Endothelial cell of umbilical vein (primary cell): ENCODE measurements around the gene ATF3. TPM values are rescaled to one million over a fixed set of nuclear protein-coding genes. Genes with fewer than 3 reads are reported as not detected.

Experiments
- BruUV-seq: library from RNA; stranded (reverse); fragments of 400-500 nt; replicated peaks from 2 replicates; lab custom pipeline; 2021; lab: Mats Ljungman, UMichigan
- CTCF ChIA-PET: fragments of 300-600, 350-600 bp; sonication (Branson Sonifier 250); formaldehyde crosslinking; loops from one replicate; lab custom pipeline; 2021; ENCODE audit warnings: antibody characterized with exemption, inconsistent platforms; lab: Charles Lee
- POLR2A ChIA-PET: fragments of 300-600, 350-600 bp; sonication (Branson Sonifier 250); formaldehyde crosslinking; loops from one replicate; lab custom pipeline; 2021; ENCODE audit warnings: antibody characterized with exemption, inconsistent platforms; lab: Charles Lee
- DNase-seq: peaks from one replicate; pipeline ENCODE4 v3.0.0-alpha.2; 2011; ENCODE audit warnings: low read depth, low spot score
- FAIRE-seq: peaks from 2 replicates; lab custom pipeline; 2011; peaks lifted over from hg19 to GRCh38; lab: Jason Lieb, UNC
- H2AFZ ChIP-seq: 2 replicates; pipeline ENCODE4 v1.6.0; 2012; ENCODE audit warnings: low read depth, low read length, control low read depth, inconsistent platforms
- H3K27ac ChIP-seq: 2 replicates; pipeline ENCODE4 v1.5.1; 2011; ENCODE audit warnings: low read depth, mild to moderate bottlenecking, control low read depth, low read length, moderate library complexity; ENCODE audit not compliant: insufficient read depth
- H3K27me3 ChIP-seq, 2 experiments: 2 replicates each; pipeline versions ENCODE4 v1.6.0 to v1.6.1; 2011; ENCODE audit warnings: low read length in 2 of 2, mixed read lengths in 1 of 2; ENCODE audit not compliant: control insufficient read depth in 2 of 2, insufficient read depth in 2 of 2
- H3K36me3 ChIP-seq, 2 experiments: 2 replicates in 1 of 2; 3 replicates in 1 of 2; pipeline ENCODE4 v1.5.1; 2011; ENCODE audit warnings: low read length in 2 of 2, mild to moderate bottlenecking in 1 of 2, moderate library complexity in 1 of 2; ENCODE audit not compliant: control insufficient read depth in 2 of 2, insufficient read depth in 2 of 2; ENCODE audit errors: extremely low read depth in 1 of 2
- H3K4me1 ChIP-seq: 3 replicates; pipeline ENCODE4 v1.5.1; 2011; ENCODE audit warnings: mild to moderate bottlenecking, low read length; ENCODE audit not compliant: control insufficient read depth, insufficient read depth; ENCODE audit errors: extremely low read depth
- H3K4me2 ChIP-seq: 2 replicates; pipeline ENCODE4 v1.6.1; 2011; ENCODE audit warnings: low read length, control low read depth, mixed read lengths; ENCODE audit not compliant: insufficient read depth
- H3K4me3 ChIP-seq, 3 experiments: fragments of 200-600 bp in 1 of 3; sonication (generic), shearing (Covaris generic) in 1 of 3; replicated peaks in 1 of 3; 2 replicates each; pipeline ENCODE4 v1.5.1; 2011 to 2016; ENCODE audit warnings: control low read depth in 3 of 3, low read length in 3 of 3, mild to moderate bottlenecking in 2 of 3, inconsistent platforms in 1 of 3, low read depth in 1 of 3, moderate library complexity in 1 of 3; ENCODE audit not compliant: insufficient read depth in 1 of 3
- H3K79me2 ChIP-seq: 2 replicates; pipeline ENCODE4 v1.6.0; 2012; ENCODE audit warnings: low read length, inconsistent platforms; ENCODE audit not compliant: control insufficient read depth, insufficient read depth
- H3K9ac ChIP-seq: replicated peaks from 2 replicates; pipeline ENCODE3; 2011; ENCODE audit warnings: low read length, control low read depth; ENCODE audit not compliant: insufficient read depth; ENCODE audit errors: extremely low read depth
- H3K9me1 ChIP-seq: replicated peaks from 3 replicates; pipeline ENCODE4 v1.6.0; 2011; ENCODE audit warnings: mild to moderate bottlenecking, low read length; ENCODE audit not compliant: control insufficient read depth, insufficient read depth; ENCODE audit errors: extremely low read depth
- H3K9me3 ChIP-seq: replicated peaks from 2 replicates; pipeline ENCODE4 v1.5.1; 2012; ENCODE audit warnings: low read length, inconsistent platforms; ENCODE audit not compliant: control insufficient read depth, insufficient read depth
- H4K20me1 ChIP-seq: replicated peaks from 2 replicates; pipeline ENCODE3; 2011; ENCODE audit warnings: mild to moderate bottlenecking, low read length; ENCODE audit not compliant: control insufficient read depth, insufficient read depth; ENCODE audit errors: extremely low read depth
- EZH2 ChIP-seq: IDR thresholded peaks from 2 replicates; pipeline ENCODE4 v1.6.1; 2012; ENCODE audit warnings: borderline replicate concordance, low read depth, mild to moderate bottlenecking, moderate library complexity, low read length, inconsistent platforms; ENCODE audit not compliant: severe bottlenecking
- FOS ChIP-seq: IDR thresholded peaks from 2 replicates; pipeline ENCODE4 v1.6.1; 2011; ENCODE audit warnings: mild to moderate bottlenecking, low read length, moderate library complexity, borderline replicate concordance; ENCODE audit not compliant: insufficient read depth
- GATA2 ChIP-seq: IDR thresholded peaks from 2 replicates; pipeline ENCODE4 v1.7.0; 2011; ENCODE audit warnings: low read depth, mild to moderate bottlenecking, moderate library complexity, mixed read lengths, low read length; ENCODE audit not compliant: insufficient read length, insufficient read depth
- JUN ChIP-seq: IDR thresholded peaks from 2 replicates; pipeline ENCODE4 v1.6.1; 2011; ENCODE audit warnings: borderline replicate concordance, low read depth; ENCODE audit not compliant: insufficient read length, insufficient read depth
- POLR2AphosphoS5 ChIP-seq: IDR thresholded peaks from 2 replicates; pipeline ENCODE4 v1.6.1; 2012; ENCODE audit warnings: low read depth, mild to moderate bottlenecking, control low read depth, low read length, moderate library complexity; ENCODE audit not compliant: insufficient read depth
- dilution Hi-C: fragments of 300-500 bp; cut with MboI; formaldehyde crosslinking; loops from one replicate; pipeline ENCODE4 v1.15.0; 2019; ENCODE audit warnings: low sequenced_read_pairs; ENCODE audit not compliant: extremely low pct_ligation_motif_present
- intact Hi-C: fragments of 100-400 bp; cut with micrococcal nuclease; formaldehyde crosslinking; loops from one replicate; pipeline ENCODE4 v1.10.0; 2022
- polyA plus RNA-seq, 4 experiments: library from polyadenylated mRNA; depleted of rRNA in 3 of 4; stranded (reverse) in 3 of 4; unstranded in 1 of 4; fragments of >200 nt; gene quantifications; 2 replicates each; pipeline versions ENCODE4 v1.2.1 to v1.2.3, GENCODE V29; 2011 to 2012; ENCODE audit warnings: missing spikeins in 1 of 4
- total RNA-seq: library from RNA; stranded (reverse); gene quantifications from 2 replicates; pipeline ENCODE4 v1.2.3, GENCODE V29; 2021
- TF ChIP-seq, protein P1 (sequence below), 2 donors: IDR thresholded peaks; 1 replicate in 1 of 2; 2 replicates in 1 of 2; pipeline ENCODE4 v1.5.1; 2011; ENCODE audit warnings: low read length in 2 of 2, mild to moderate bottlenecking in 2 of 2, moderate library complexity in 2 of 2, control low read depth in 1 of 2, inconsistent platforms in 1 of 2, low read depth in 1 of 2; ENCODE audit not compliant: insufficient read depth in 1 of 2; ENCODE audit errors: extremely low read depth in 1 of 2

The ATF3 gene
- total and polyA plus RNA-seq, 2 donors (not counting 3 experiments of a cell fraction or from before 2014, with no cell fraction given): 6.1 to 17.1 TPM

DNA sequence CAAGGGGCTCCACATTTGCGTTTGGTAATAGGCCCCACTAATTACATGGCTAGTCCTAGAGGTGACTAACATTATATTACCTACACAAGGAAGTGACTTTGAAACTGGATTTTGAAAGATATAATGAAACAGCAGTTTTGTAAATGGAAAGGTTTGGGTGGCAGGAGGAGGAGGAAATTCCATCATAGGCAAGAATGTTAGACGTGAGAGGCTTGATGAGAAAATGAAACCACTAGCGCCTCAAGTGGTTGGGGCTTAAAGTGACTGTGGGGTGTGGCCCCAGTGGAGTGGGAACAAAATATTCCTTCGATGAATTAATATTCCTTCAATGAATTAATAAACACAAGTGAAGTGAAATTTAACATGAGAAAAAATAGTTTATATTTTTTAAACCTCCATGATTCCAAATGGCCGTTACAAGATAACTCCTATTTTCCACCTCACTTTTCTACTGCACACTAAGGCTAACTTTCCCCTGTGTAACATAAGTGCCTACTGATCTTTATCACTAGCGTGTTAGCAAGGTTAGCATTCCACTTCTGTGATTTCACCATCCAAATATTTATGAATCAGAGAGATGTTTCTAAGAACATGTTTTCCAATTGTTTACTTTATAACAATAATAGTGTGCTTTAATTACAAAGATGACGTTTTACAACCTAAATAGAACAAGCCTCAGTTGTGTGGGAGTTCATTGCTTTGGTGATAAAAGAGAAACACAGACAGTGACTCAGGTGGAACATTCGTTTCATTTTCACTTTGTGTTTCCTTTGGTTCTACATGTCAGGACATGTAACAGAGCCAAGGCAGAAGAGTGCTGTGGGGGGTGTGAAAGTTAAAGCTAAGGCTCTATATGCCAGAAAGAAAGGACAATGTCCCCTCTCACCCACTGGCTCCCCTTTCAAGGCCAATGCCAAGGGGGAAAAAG is 12.5 kb upstream of the ATF3 start:
- intact Hi-C loops: loop anchor here (1.0 kb wide), 5 partner anchors 12 to 119 kb away; partner anchors contain the start of gene ATF3

More for the DNA sequence above, 12.5 kb upstream of the ATF3 start:
- CTCF ChIA-PET: interaction anchor here (0.7 to 2.6 kb wide), 9 partner anchors 8 to 139 kb away, joined by 3 to 15 read pairs (median 5); partner anchors contain the start of gene ATF3
- peak overlapping the region; percentile 95 for H3K9ac ChIP-seq
- TSS peak; percentile 85 for BruUV-seq
- no peaks in the 10 kb centered on the region for H4K20me1 ChIP-seq
- peaks cover 15% of the 10 kb centered on the region for H3K4me1 ChIP-seq
- H3K4me2 ChIP-seq: peak overlapping the region; percentile 78
- peak overlapping the region; percentile 99 for H3K27ac ChIP-seq
- H3K79me2 ChIP-seq: no peaks in the 10 kb centered on the region
- dilution Hi-C loops: no loop called here
- no peaks in the 10 kb centered on the region for H3K9me1 ChIP-seq
- peak; percentile 94 for FAIRE-seq
- peaks cover 8 to 11% of the 10 kb centered on the region in 2 experiments for H3K27me3 ChIP-seq
- no peaks in the 10 kb centered on the region for H3K36me3 ChIP-seq
- TF ChIP-seq POLR2AphosphoS5: peak; percentile 36
- TF ChIP-seq FOS: peak; percentile 87
- TF ChIP-seq, protein P1, sequence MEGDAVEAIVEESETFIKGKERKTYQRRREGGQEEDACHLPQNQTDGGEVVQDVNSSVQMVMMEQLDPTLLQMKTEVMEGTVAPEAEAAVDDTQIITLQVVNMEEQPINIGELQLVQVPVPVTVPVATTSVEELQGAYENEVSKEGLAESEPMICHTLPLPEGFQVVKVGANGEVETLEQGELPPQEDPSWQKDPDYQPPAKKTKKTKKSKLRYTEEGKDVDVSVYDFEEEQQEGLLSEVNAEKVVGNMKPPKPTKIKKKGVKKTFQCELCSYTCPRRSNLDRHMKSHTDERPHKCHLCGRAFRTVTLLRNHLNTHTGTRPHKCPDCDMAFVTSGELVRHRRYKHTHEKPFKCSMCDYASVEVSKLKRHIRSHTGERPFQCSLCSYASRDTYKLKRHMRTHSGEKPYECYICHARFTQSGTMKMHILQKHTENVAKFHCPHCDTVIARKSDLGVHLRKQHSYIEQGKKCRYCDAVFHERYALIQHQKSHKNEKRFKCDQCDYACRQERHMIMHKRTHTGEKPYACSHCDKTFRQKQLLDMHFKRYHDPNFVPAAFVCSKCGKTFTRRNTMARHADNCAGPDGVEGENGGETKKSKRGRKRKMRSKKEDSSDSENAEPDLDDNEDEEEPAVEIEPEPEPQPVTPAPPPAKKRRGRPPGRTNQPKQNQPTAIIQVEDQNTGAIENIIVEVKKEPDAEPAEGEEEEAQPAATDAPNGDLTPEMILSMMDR (IDR thresholded peaks at IDR 0.05; ENCODE audit: extremely low read depth in 1 of 2, insufficient read depth in 1 of 2, low read depth in 1 of 2, low read length in 2 of 2): peak; percentile 55 to 81
- no peak for TF ChIP-seq EZH2
- peak; percentile 99 for TF ChIP-seq JUN
- TF ChIP-seq GATA2: peak; percentile 98
- no peaks in the 10 kb centered on the region for H3K9me3 ChIP-seq
- H3K4me3 ChIP-seq: peak overlapping the region in 1 of 3 experiments; percentile 41
- POLR2A ChIA-PET: interaction anchor here (2.2 kb wide), 1 partner anchor 12 kb away, joined by 44 read pairs; the partner anchor contains the start of gene ATF3
- DNase-seq: peak; percentile 96
- H2AFZ ChIP-seq: peak overlapping the region; percentile 56
